ENCODE data around the gene NEK8. TPM values are rescaled to one million over a fixed set of nuclear protein-coding genes. Genes with fewer than 3 reads are reported as not detected.

The NEK8 gene
- total and polyA plus RNA-seq, 9 of the 15 experiments (the other 6 are each of a cell fraction or from before 2014, with no cell fraction given), result 0.98 to 16.6 (median 4.6) TPM

GRCh38 chr17:28743243-28744103, 14.9 kb downstream of the NEK8 start, which contains the start of gene TRAF4 (continued):
- TF ChIP-seq MTF1 (CRISPR knock-in tag; IDR thresholded peaks at IDR 0.05; ENCODE audit: borderline replicate concordance) (no peak; the same call in 1 of the 2 replicates), EP400 (IDR thresholded peaks at IDR 0.05) (peak; percentile 43; the same call in 1 of the 2 replicates), HMG20B (CRISPR knock-in tag; IDR thresholded peaks at IDR 0.05) (peak; percentile 71; the same call in 1 of the 2 replicates), ZNF75A (CRISPR knock-in tag; IDR thresholded peaks at IDR 0.05) (0 out of 2 replicates have a peak, but pooled peaks have one; percentile 26), CBX1 (IDR thresholded peaks at IDR 0.05; ENCODE audit: low read depth) (peak; percentile 88; the same call in 1 of the 2 replicates), TEAD1 (CRISPR knock-in tag; IDR thresholded peaks at IDR 0.05) (peak in 1 of 2 experiments; percentile 80; a peak in 2 of 4 replicates), CGGBP1 (CRISPR knock-in tag; IDR thresholded peaks at IDR 0.05) (0 out of 2 replicates have a peak, but pooled peaks have one; percentile 1), POLR3A (IDR thresholded peaks at IDR 0.05; ENCODE audit: borderline replicate concordance, extremely low read depth, insufficient read depth, insufficient read length) (no peak), BACH1 (tag; IDR thresholded peaks at IDR 0.05) (no peak), TBL1XR1 (IDR thresholded peaks at IDR 0.05; ENCODE audit: low read length in 2 of 2) (peak in 1 of 2 experiments; percentile 37; a peak in 1 of 4 replicates), POLR2AphosphoS2 (IDR thresholded peaks at IDR 0.05; ENCODE audit: low read length) (peak; percentile 72; the same call in 1 of the 2 replicates), ZNF354B (CRISPR knock-in tag; IDR thresholded peaks at IDR 0.05) (no peak), BCLAF1 (IDR thresholded peaks at IDR 0.05; ENCODE audit: borderline replicate concordance in 1 of 2, control insufficient read depth in 1 of 2, low read depth in 2 of 2, low read length in 1 of 2) (peak in 1 of 2 experiments; percentile 83; a peak in 2 of 4 replicates), POLR2A (conservative IDR thresholded peaks at IDR 0.05) (peak; percentile 50; the same call in 1 of the 2 replicates), BHLHE40 (IDR thresholded peaks at IDR 0.05; ENCODE audit: low read length) (peak; percentile 89), SIN3B (IDR thresholded peaks at IDR 0.05; ENCODE audit: low read depth) (peak; percentile 63)
- TF ChIP-seq, protein P1, sequence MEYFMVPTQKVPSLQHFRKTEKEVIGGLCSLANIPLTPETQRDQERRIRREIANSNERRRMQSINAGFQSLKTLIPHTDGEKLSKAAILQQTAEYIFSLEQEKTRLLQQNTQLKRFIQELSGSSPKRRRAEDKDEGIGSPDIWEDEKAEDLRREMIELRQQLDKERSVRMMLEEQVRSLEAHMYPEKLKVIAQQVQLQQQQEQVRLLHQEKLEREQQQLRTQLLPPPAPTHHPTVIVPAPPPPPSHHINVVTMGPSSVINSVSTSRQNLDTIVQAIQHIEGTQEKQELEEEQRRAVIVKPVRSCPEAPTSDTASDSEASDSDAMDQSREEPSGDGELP (CRISPR knock-in tag; IDR thresholded peaks at IDR 0.05; ENCODE audit: borderline replicate concordance), result peak; percentile 96
- TF ChIP-seq, protein P2, sequence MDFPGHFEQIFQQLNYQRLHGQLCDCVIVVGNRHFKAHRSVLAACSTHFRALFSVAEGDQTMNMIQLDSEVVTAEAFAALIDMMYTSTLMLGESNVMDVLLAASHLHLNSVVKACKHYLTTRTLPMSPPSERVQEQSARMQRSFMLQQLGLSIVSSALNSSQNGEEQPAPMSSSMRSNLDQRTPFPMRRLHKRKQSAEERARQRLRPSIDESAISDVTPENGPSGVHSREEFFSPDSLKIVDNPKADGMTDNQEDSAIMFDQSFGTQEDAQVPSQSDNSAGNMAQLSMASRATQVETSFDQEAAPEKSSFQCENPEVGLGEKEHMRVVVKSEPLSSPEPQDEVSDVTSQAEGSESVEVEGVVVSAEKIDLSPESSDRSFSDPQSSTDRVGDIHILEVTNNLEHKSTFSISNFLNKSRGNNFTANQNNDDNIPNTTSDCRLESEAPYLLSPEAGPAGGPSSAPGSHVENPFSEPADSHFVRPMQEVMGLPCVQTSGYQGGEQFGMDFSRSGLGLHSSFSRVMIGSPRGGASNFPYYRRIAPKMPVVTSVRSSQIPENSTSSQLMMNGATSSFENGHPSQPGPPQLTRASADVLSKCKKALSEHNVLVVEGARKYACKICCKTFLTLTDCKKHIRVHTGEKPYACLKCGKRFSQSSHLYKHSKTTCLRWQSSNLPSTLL (IDR thresholded peaks at IDR 0.05), result no peak
- TF ChIP-seq, protein P3, sequence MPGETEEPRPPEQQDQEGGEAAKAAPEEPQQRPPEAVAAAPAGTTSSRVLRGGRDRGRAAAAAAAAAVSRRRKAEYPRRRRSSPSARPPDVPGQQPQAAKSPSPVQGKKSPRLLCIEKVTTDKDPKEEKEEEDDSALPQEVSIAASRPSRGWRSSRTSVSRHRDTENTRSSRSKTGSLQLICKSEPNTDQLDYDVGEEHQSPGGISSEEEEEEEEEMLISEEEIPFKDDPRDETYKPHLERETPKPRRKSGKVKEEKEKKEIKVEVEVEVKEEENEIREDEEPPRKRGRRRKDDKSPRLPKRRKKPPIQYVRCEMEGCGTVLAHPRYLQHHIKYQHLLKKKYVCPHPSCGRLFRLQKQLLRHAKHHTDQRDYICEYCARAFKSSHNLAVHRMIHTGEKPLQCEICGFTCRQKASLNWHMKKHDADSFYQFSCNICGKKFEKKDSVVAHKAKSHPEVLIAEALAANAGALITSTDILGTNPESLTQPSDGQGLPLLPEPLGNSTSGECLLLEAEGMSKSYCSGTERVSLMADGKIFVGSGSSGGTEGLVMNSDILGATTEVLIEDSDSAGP (CRISPR knock-in tag; IDR thresholded peaks at IDR 0.05), result no peak

Measured in K562 (cell line).